GM21515 (cell line): Measurements from ENCODE around the gene SALL1.

ENCODE experiments used
- ATAC-seq: cut with Tn5 transposase; IDR thresholded peaks from one replicate; pipeline ENCODE4 v1.9.1; 2021; ENCODE audit not compliant: unreplicated experiment

The SALL1 gene

GRCh38 chr16:51114382-51114781 is 36.7 kb downstream of the SALL1 start:
- ATAC-seq: no peak

GRCh38 chr16:51113236-51114125 is 37.6 kb downstream of the SALL1 start:
- no peak for ATAC-seq

- ATAC-seq: no peak
These were observed 38.7 kb downstream of the SALL1 start for GRCh38 chr16:51112323-51112722.

GRCh38 chr16:51111759-51112158 is 39.3 kb downstream of the SALL1 start:
- ATAC-seq: no peak

- ATAC-seq: no peak
These were observed 40.3 kb downstream of the SALL1 start for GRCh38 chr16:51110700-51111157.

- no peak for ATAC-seq
These were observed 41.9 kb downstream of the SALL1 start for GRCh38 chr16:51109173-51109572.

- no peak for ATAC-seq
These were observed 43.3 kb downstream of the SALL1 start for GRCh38 chr16:51107742-51108141.

GRCh38 chr16:51106535-51106934 is 44.5 kb downstream of the SALL1 start:
- no peak for ATAC-seq

- ATAC-seq: no peak
These were observed 47.5 kb downstream of the SALL1 start for GRCh38 chr16:51103590-51103989.

- no peak for ATAC-seq
These were observed 53.3 kb downstream of the SALL1 start for GRCh38 chr16:51097729-51098128.

- ATAC-seq: no peak
These were observed 55.0 kb downstream of the SALL1 start for GRCh38 chr16:51095890-51096626.

GRCh38 chr16:51095084-51095881 is 55.8 kb downstream of the SALL1 start:
- ATAC-seq: no peak

- ATAC-seq: no peak
These were observed 57.3 kb downstream of the SALL1 start for GRCh38 chr16:51093726-51094280.
